IMR-90 (cell line): ENCODE results near the gene FRMD5. TPM values are rescaled to one million over a fixed set of nuclear protein-coding genes. Genes with fewer than 3 reads are reported as not detected.
A peak's percentile ranks its signal among the peaks of the same experiment; 100 is the strongest.

Experiments
- ATAC-seq: fragments of 200-7000 bp; cut with Tn5 transposase; 2 replicates; pipeline ENCODE4 v1.9.1; 2020; ENCODE audit warnings: low read depth, mild to moderate bottlenecking, moderate library complexity
- BruUV-seq: library from RNA; stranded (reverse); fragments of 400-500 nt; replicated peaks from 2 replicates; lab custom pipeline; 2021; lab: Mats Ljungman, UMichigan
- CTCF ChIA-PET: fragments of 300-600 bp; formaldehyde crosslinking; extraction: SDS; loops from one replicate; lab custom pipeline; 2021; ENCODE audit warnings: antibody characterized with exemption; lab: Yijun Ruan, JAX
- POLR2A ChIA-PET: fragments of 300-600 bp; sonication (Branson Sonifier 250); formaldehyde crosslinking; loops from one replicate; lab custom pipeline; 2022; ENCODE audit warnings: antibody characterized with exemption; ENCODE audit not compliant: unreplicated experiment; lab: Charles Lee
- DNase-seq: peaks from one replicate; pipeline ENCODE4 v3.0.0; 2013
- H2AFZ ChIP-seq: replicated peaks from 2 replicates; pipeline ENCODE3; 2013; ENCODE audit warnings: low read length, mild to moderate bottlenecking; ENCODE audit not compliant: poor library complexity
- H2AK5ac ChIP-seq: 2 replicates; pipeline ENCODE4 v1.6.1; 2013; ENCODE audit warnings: low read depth, low read length, inconsistent platforms
- H2AK9ac ChIP-seq: replicated peaks from 2 replicates; pipeline ENCODE3; 2013; ENCODE audit warnings: mild to moderate bottlenecking, low read depth, low read length, moderate library complexity; ENCODE audit not compliant: poor library complexity
- H2BK120ac ChIP-seq: 2 replicates; pipeline ENCODE4 v1.6.1; 2013; ENCODE audit warnings: low read depth, low read length, inconsistent platforms
- H2BK15ac ChIP-seq: 3 replicates; pipeline ENCODE4 v1.6.1; 2013; ENCODE audit warnings: low read depth, low read length, inconsistent platforms
- H2BK20ac ChIP-seq: 2 replicates; pipeline ENCODE4 v1.6.1; 2013; ENCODE audit warnings: low read depth, mild to moderate bottlenecking, inconsistent platforms, low read length, moderate library complexity
- H2BK5ac ChIP-seq: 2 replicates; pipeline ENCODE4 v1.6.1; 2013; ENCODE audit warnings: mild to moderate bottlenecking, low read depth, low read length, inconsistent platforms; ENCODE audit not compliant: poor library complexity, severe bottlenecking
- H3K14ac ChIP-seq: replicated peaks from 2 replicates; pipeline ENCODE4 v1.6.1; 2013; ENCODE audit warnings: low read depth, low read length, inconsistent platforms
- H3K18ac ChIP-seq: 2 replicates; pipeline ENCODE4 v1.6.1; 2013; ENCODE audit warnings: low read depth, low read length, control low read depth
- H3K23ac ChIP-seq: 2 replicates; pipeline ENCODE4 v1.6.1; 2013; ENCODE audit warnings: low read depth, low read length, inconsistent platforms
- H3K27ac ChIP-seq: 2 replicates; pipeline ENCODE4 v1.5.1; 2013; ENCODE audit warnings: mild to moderate bottlenecking, control low read depth, low read length; ENCODE audit not compliant: insufficient read depth
- H3K27me3 ChIP-seq: 2 replicates; pipeline ENCODE4 v1.6.1; 2013; ENCODE audit warnings: low read length; ENCODE audit not compliant: control insufficient read depth, insufficient read depth
- H3K36me3 ChIP-seq: 2 replicates; pipeline ENCODE4 v1.6.1; 2013; ENCODE audit warnings: low read length, mixed read lengths; ENCODE audit not compliant: control insufficient read depth, insufficient read depth
- H3K4ac ChIP-seq: 2 replicates; pipeline ENCODE4 v1.6.1; 2013; ENCODE audit warnings: low read depth, low read length, inconsistent platforms
- H3K4me1 ChIP-seq: 2 replicates; pipeline ENCODE4 v1.6.1; 2013; ENCODE audit warnings: low read length, mixed read lengths; ENCODE audit not compliant: control insufficient read depth, insufficient read depth
- H3K4me2 ChIP-seq: 2 replicates; pipeline ENCODE4 v1.6.1; 2013; ENCODE audit warnings: low read depth, mild to moderate bottlenecking, control low read depth, low read length, moderate library complexity
- H3K4me3 ChIP-seq: 2 replicates; pipeline ENCODE4 v1.5.1; 2013; ENCODE audit warnings: low read depth, mild to moderate bottlenecking, control low read depth, low read length, moderate library complexity; ENCODE audit not compliant: insufficient read depth
- H3K56ac ChIP-seq: 2 replicates; pipeline ENCODE4 v1.6.1; 2013; ENCODE audit warnings: low read length, inconsistent platforms; ENCODE audit not compliant: insufficient read depth; ENCODE audit errors: extremely low read depth
- H3K79me1 ChIP-seq, 2 experiments: 2 replicates each; pipeline ENCODE4 v1.6.1; 2013; ENCODE audit warnings: low read length in 2 of 2, inconsistent platforms in 1 of 2, low read depth in 1 of 2
- H3K9ac ChIP-seq: 2 replicates; pipeline ENCODE4 v1.6.1; 2013; ENCODE audit warnings: low read depth, low read length, control low read depth
- H3K9me1 ChIP-seq: 2 replicates; pipeline ENCODE4 v1.6.1; 2013; ENCODE audit warnings: low read length, inconsistent platforms; ENCODE audit not compliant: insufficient read depth
- H3K9me3 ChIP-seq: 2 replicates; pipeline ENCODE4 v1.6.1; 2013; ENCODE audit warnings: low read length; ENCODE audit not compliant: control insufficient read depth, insufficient read depth
- H4K20me1 ChIP-seq: 2 replicates; pipeline ENCODE4 v1.6.1; 2013; ENCODE audit warnings: low read length, inconsistent platforms; ENCODE audit not compliant: insufficient read depth
- H4K5ac ChIP-seq: 2 replicates; pipeline ENCODE4 v1.6.1; 2013; ENCODE audit warnings: mild to moderate bottlenecking, low read depth, low read length, control low read depth
- H4K8ac ChIP-seq, 2 experiments: 2 replicates each; pipeline ENCODE4 v1.6.1; 2013; ENCODE audit warnings: low read depth in 2 of 2, low read length in 2 of 2, control low read depth in 1 of 2, inconsistent platforms in 1 of 2
- H4K91ac ChIP-seq: 2 replicates; pipeline ENCODE4 v1.6.1; 2013; ENCODE audit warnings: low read depth, low read length, inconsistent platforms; ENCODE audit not compliant: insufficient read depth
- ELK1 ChIP-seq: fragments of 150-350 bp; IDR thresholded peaks from 2 replicates; pipeline ENCODE4 v1.6.1; 2016; ENCODE audit warnings: low read depth, mild to moderate bottlenecking, low read length, moderate library complexity, borderline replicate concordance
- WGBS, 2 experiments: methylation state at CpG; one replicate each; pipeline versions ENCODE4 v1.1.5 to v1.1.7; 2013; ENCODE audit warnings: missing lambda C conversion rate in 2 of 2; ENCODE audit not compliant: insufficient read length in 1 of 2; ENCODE audit errors: extremely low coverage in 2 of 2; 5-methylcytosine and 5-hydroxymethylcytosine counted together
- dilution Hi-C: fragments of 300-500 bp; cut with HindIII; formaldehyde crosslinking; loops from one replicate; pipeline ENCODE4 v1.14.3; 2018; ENCODE audit warnings: low sequenced_read_pairs; ENCODE audit not compliant: unreplicated experiment
- in situ Hi-C: fragments of 300-500 bp; cut with MboI; formaldehyde crosslinking; loops from 3 replicates; pipeline ENCODE4 v1.14.3; 2019; ENCODE audit warnings: low sequenced_read_pairs, inconsistent platforms, mixed read lengths
- intact Hi-C: fragments of 100-400 bp; cut with micrococcal nuclease; formaldehyde crosslinking; loops from 2 replicates; pipeline ENCODE4 v1.10.0; 2022
- polyA plus RNA-seq, 3 experiments: library from polyadenylated mRNA; depleted of rRNA; stranded (reverse); fragments of >200 nt; gene quantifications; 2 replicates each; pipeline ENCODE4 v1.2.3, GENCODE V29; 2012; ENCODE audit warnings: low replicate concordance in 1 of 3
- total RNA-seq: library from RNA; depleted of rRNA; stranded (reverse); fragments of >200 nt; gene quantifications from 2 replicates; pipeline ENCODE4 v1.2.3, GENCODE V29; 2012

The FRMD5 gene
- total and polyA plus RNA-seq, 2 of the 4 experiments (the other 2 are of a cell fraction): 4.1 to 5.4 TPM

GRCh38 chr15:44216958-44217357 lies 21.9 kb upstream of the FRMD5 start:
- H4K91ac ChIP-seq: no peak overlapping the region
- H4K20me1 ChIP-seq: no peaks in the 10 kb centered on the region
- peak overlapping the region; percentile 93 for H2AK5ac ChIP-seq
- ChIA-PET POLR2A (no interaction called here), CTCF (interaction anchor here (0.6 to 1.3 kb wide), 2 partner anchors 313 to 578 kb away, joined by 3 to 4 read pairs; no protein-coding TSS in a partner anchor)
- H3K27me3 ChIP-seq: no peaks in the 10 kb centered on the region
- H3K9me1 ChIP-seq: no peaks in the 10 kb centered on the region
- TF ChIP-seq ELK1: no peak
- no peak overlapping the region for H3K56ac ChIP-seq
- in situ Hi-C loops: loop anchor here (5.0 kb wide), 1 partner anchor 315 kb away; no protein-coding TSS in a partner anchor
- H4K5ac ChIP-seq: no peak overlapping the region
- 0 out of 2 replicates have a peak overlapping the region, but pooled peaks have one; percentile 19 for H3K14ac ChIP-seq
- H2BK15ac ChIP-seq: 0 out of 3 replicates have a peak overlapping the region, but pooled peaks have one; percentile 60
- H2AK9ac ChIP-seq: no peak overlapping the region
- peak overlapping the region; percentile 69; the same call in 1 of the 2 replicates for H2BK20ac ChIP-seq
- no peak overlapping the region for H3K9ac ChIP-seq
- no peaks in the 10 kb centered on the region for H3K79me1 ChIP-seq
- H2BK120ac ChIP-seq: peak overlapping the region; percentile 9; the same call in 1 of the 2 replicates
- peak overlapping the region; percentile 64 for H2AFZ ChIP-seq
- intact Hi-C loops: loop anchor here (5.0 kb wide), 2 partner anchors 150 to 285 kb away; no protein-coding TSS in a partner anchor
- BruUV-seq: no TSS peak
- no peaks in the 10 kb centered on the region for H3K9me3 ChIP-seq
- dilution Hi-C loops: loop anchor here (10.0 kb wide), 1 partner anchor 312 kb away; no protein-coding TSS in a partner anchor
- no peaks in the 10 kb centered on the region for H3K36me3 ChIP-seq
- H3K23ac ChIP-seq: peak overlapping the region; percentile 8; the same call in 1 of the 2 replicates
- H3K4me2 ChIP-seq: no peak overlapping the region
- H3K4ac ChIP-seq: peak overlapping the region; percentile 54; the same call in 1 of the 2 replicates
- DNase-seq (no peak), ATAC-seq (no peak)
- H2BK5ac ChIP-seq: no peak overlapping the region
- H3K4me3 ChIP-seq: no peak overlapping the region
- no peak overlapping the region for H4K8ac ChIP-seq
- 0 out of 2 replicates have a peak, but pooled peaks cover 2% of the 10 kb centered on the region for H3K4me1 ChIP-seq
- no CpG with 5 or more reads among the region's 1 CpG for WGBS, 2 experiments
- no peak overlapping the region for H3K18ac ChIP-seq
- H3K27ac ChIP-seq: no peak overlapping the region
